Neural progenitor cell (in vitro differentiated cells): ENCODE measurements around the gene STEAP1B.

ENCODE experiments used
- EZH2 ChIP-seq: fragments of 200-600 bp; sonication (generic); IDR thresholded peaks from 2 replicates; pipeline ENCODE4 v1.6.1; 2017; ENCODE audit warnings: antibody characterized with exemption, mild to moderate bottlenecking, moderate library complexity
- TF ChIP-seq, protein P1 (sequence below): fragments of 200-600 bp; sonication (generic); IDR thresholded peaks from 2 replicates; pipeline ENCODE4 v1.5.1; 2017; ENCODE audit warnings: antibody characterized with exemption, mild to moderate bottlenecking

DNA sequence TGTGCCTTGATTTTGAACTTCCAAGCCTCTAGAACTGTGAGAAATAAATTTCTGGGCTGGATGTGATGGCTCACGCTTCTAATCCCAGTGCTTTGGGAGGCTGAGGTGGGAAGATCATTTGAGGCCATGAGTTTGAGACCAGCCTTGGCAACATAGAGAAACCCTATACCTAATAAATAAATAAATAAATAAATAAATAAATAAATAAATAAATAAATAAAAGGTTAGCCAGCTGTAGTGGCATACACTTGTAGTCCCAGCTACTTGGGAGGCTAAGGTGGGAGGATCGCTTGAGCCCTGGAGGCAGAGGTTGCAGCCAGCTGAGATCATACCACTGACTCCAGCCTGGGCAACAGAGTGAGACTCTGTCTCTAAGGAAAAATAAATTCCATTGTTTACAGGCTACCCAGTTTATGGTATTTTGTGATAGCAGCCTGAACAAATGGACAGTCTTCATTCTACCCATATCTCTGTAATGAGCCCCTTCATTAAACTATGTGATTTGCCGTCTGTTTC is 67.7 kb downstream of the STEAP1B start:
- TF ChIP-seq, protein P1, sequence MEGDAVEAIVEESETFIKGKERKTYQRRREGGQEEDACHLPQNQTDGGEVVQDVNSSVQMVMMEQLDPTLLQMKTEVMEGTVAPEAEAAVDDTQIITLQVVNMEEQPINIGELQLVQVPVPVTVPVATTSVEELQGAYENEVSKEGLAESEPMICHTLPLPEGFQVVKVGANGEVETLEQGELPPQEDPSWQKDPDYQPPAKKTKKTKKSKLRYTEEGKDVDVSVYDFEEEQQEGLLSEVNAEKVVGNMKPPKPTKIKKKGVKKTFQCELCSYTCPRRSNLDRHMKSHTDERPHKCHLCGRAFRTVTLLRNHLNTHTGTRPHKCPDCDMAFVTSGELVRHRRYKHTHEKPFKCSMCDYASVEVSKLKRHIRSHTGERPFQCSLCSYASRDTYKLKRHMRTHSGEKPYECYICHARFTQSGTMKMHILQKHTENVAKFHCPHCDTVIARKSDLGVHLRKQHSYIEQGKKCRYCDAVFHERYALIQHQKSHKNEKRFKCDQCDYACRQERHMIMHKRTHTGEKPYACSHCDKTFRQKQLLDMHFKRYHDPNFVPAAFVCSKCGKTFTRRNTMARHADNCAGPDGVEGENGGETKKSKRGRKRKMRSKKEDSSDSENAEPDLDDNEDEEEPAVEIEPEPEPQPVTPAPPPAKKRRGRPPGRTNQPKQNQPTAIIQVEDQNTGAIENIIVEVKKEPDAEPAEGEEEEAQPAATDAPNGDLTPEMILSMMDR: no peak
- TF ChIP-seq EZH2: no peak
